ENCODE results near the gene DDIT3. TPM values are rescaled to one million over a fixed set of nuclear protein-coding genes. Genes with fewer than 3 reads are reported as not detected.

DDIT3 gene
- polyA plus RNA-seq, 1 donor from 2014 or later = 24.0 TPM

GRCh38 chr12:57524814-57525614, 4.7 kb upstream of the DDIT3 start:
- Histone ChIP-seq H3K4me3 (ENCODE audit: low read length) (peak overlapping the region; percentile 86), H3K27ac (ENCODE audit: low read length) (no peak overlapping the region)

DNA sequence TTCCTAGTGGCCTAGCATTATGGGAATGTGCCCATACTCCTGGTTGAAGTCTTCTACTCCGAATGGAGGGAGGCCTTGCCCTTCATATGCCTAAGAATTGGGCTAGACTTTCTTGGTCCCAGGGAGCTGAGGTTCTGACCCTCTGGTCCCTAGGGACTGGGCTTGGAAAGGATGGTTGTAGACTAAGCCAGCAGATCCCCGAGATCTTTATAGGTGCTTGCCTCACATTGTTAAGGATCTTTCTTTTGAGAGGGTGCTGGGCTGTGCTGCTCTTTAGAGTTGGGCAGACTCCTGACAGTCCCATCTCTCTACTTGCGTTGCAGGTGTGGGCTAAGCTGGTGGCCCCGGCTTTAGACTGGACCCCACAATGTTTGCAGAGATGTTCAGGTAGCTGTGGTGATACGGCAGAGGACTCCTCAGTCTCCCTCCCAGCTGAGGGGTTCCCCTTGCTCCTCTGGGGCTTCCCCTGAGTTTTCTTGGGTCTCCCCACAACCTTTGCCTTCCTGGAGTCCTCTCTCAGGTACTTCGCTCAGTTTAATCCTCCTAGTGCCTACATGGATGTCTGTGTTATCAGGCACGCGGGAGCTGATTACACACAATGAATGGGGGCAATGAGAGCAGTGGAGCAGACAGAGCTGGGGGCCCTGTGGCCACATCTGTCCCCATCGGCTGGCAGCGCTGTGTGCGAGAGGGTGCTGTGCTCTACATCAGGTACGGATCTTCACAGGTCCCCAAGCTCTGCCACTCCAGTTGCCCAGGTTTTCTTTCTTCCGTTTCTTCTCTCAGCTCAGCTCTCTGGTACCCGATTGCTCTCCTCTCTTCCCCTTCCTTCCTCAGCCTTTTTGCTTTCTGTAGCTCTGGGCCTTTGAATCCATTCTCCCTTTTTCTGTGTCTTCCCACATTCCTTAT, 3.6 kb upstream of the DDIT3 start:
- Histone ChIP-seq H3K27ac (ENCODE audit: low read length) (peak overlapping the region; percentile 74), H4K20me1 (ENCODE audit: insufficient read depth) (no peaks in the 10 kb centered on the region), H3K36me3 (ENCODE audit: insufficient read depth, low read length) (no peaks in the 10 kb centered on the region), H3K4me2 (ENCODE audit: low read length) (peak overlapping the region; percentile 94), H3K9me2 (ENCODE audit: insufficient read depth, low read length) (no peaks in the 10 kb centered on the region), H3K9me3 (ENCODE audit: low read length) (no peaks in the 10 kb centered on the region), H3K9ac (ENCODE audit: low read length) (peak overlapping the region; percentile 84), H3K27me3 (ENCODE audit: insufficient read depth, low read depth, low read length) (no peaks in the 10 kb centered on the region), H3K79me2 (replicated peaks; ENCODE audit: insufficient read depth, low read length) (peaks cover 27% of the 10 kb centered on the region), H2AFZ (ENCODE audit: low read depth, low read length) (no peak overlapping the region), H3F3A (ENCODE audit: insufficient read depth, low read length, poor library complexity, severe bottlenecking) (peaks cover 4% of the 10 kb centered on the region), H3K4me3 (ENCODE audit: low read length) (peak overlapping the region; percentile 86)
- TF ChIP-seq TAF1 (IDR thresholded peaks at IDR 0.05; ENCODE audit: low read depth) = no peak
- TF ChIP-seq, protein P1, sequence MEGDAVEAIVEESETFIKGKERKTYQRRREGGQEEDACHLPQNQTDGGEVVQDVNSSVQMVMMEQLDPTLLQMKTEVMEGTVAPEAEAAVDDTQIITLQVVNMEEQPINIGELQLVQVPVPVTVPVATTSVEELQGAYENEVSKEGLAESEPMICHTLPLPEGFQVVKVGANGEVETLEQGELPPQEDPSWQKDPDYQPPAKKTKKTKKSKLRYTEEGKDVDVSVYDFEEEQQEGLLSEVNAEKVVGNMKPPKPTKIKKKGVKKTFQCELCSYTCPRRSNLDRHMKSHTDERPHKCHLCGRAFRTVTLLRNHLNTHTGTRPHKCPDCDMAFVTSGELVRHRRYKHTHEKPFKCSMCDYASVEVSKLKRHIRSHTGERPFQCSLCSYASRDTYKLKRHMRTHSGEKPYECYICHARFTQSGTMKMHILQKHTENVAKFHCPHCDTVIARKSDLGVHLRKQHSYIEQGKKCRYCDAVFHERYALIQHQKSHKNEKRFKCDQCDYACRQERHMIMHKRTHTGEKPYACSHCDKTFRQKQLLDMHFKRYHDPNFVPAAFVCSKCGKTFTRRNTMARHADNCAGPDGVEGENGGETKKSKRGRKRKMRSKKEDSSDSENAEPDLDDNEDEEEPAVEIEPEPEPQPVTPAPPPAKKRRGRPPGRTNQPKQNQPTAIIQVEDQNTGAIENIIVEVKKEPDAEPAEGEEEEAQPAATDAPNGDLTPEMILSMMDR (IDR thresholded peaks at IDR 0.05; ENCODE audit: poor library complexity, severe bottlenecking) = no peak
- TF ChIP-seq EP300 (conservative IDR thresholded peaks at IDR 0.05; ENCODE audit: poor library complexity, severe bottlenecking) = no peak
- TF ChIP-seq POLR2AphosphoS5 (IDR thresholded peaks at IDR 0.05) = no peak
- no peak for TF ChIP-seq SMC3 (conservative IDR thresholded peaks at IDR 0.05; ENCODE audit: poor library complexity)
- TF ChIP-seq REST (IDR thresholded peaks at IDR 0.05; ENCODE audit: borderline replicate concordance) = no peak
- TF ChIP-seq MXI1 (conservative IDR thresholded peaks at IDR 0.05; ENCODE audit: poor library complexity, severe bottlenecking) = no peak
- no peak for TF ChIP-seq EZH2 (IDR thresholded peaks at IDR 0.05; ENCODE audit: borderline replicate concordance, insufficient read depth, low read length, poor library complexity, severe bottlenecking)
- no peak for TF ChIP-seq RAD21 (conservative IDR thresholded peaks at IDR 0.05)

More at GRCh38 chr12:57524814-57525614, 4.7 kb upstream of the DDIT3 start:
- Histone ChIP-seq H3K9me2 (ENCODE audit: insufficient read depth, low read length) (no peaks in the 10 kb centered on the region), H3F3A (ENCODE audit: insufficient read depth, low read length, poor library complexity, severe bottlenecking) (peaks cover 4% of the 10 kb centered on the region), H3K36me3 (ENCODE audit: insufficient read depth, low read length) (no peaks in the 10 kb centered on the region), H3K27me3 (ENCODE audit: insufficient read depth, low read depth, low read length) (no peaks in the 10 kb centered on the region), H2AFZ (ENCODE audit: low read depth, low read length) (no peak overlapping the region), H3K79me2 (replicated peaks; ENCODE audit: insufficient read depth, low read length) (peaks cover 18% of the 10 kb centered on the region), H3K9me3 (ENCODE audit: low read length) (no peaks in the 10 kb centered on the region), H4K20me1 (ENCODE audit: insufficient read depth) (no peaks in the 10 kb centered on the region), H3K4me2 (ENCODE audit: low read length) (no peak overlapping the region), H3K9ac (ENCODE audit: low read length) (no peak overlapping the region)
- TF ChIP-seq MXI1 (conservative IDR thresholded peaks at IDR 0.05; ENCODE audit: poor library complexity, severe bottlenecking) (peak; percentile 46), TAF1 (IDR thresholded peaks at IDR 0.05; ENCODE audit: low read depth) (no peak)
